Left renal pelvis (tissue), 4 donors: ENCODE data around the gene PSPC1. TPM values are rescaled to one million over a fixed set of nuclear protein-coding genes. Genes with fewer than 3 reads are reported as not detected.

Source experiments
- DNase-seq, 4 donors: peaks; one replicate each; pipeline ENCODE4 v3.0.0-alpha.2; 2013; ENCODE audit warnings: low read depth in 4 of 4, low spot score in 3 of 4
- polyA plus RNA-seq, 4 donors: library from polyadenylated mRNA; unstranded; fragments of 120-200 nt; gene quantifications; one replicate each; pipeline ENCODE4 v1.2.1, GENCODE V29; 2013; ENCODE audit not compliant: insufficient read length in 4 of 4

PSPC1 gene
- polyA plus RNA-seq, 4 donors, result 62.0 to 87.3 (median 79.3) TPM

- DNase-seq, result no peak
These were observed 106.6 kb downstream of the PSPC1 start for GRCh38 chr13:19676168-19676567.

- DNase-seq, result no peak
These were observed 107.8 kb downstream of the PSPC1 start for GRCh38 chr13:19674898-19675297.

- DNase-seq, result no peak
These were observed 109.0 kb downstream of the PSPC1 start for GRCh38 chr13:19673473-19674430.

- DNase-seq, result no peak
These were observed 109.8 kb downstream of the PSPC1 start for GRCh38 chr13:19672990-19673389.

- DNase-seq, result no peak
These were observed 112.6 kb downstream of the PSPC1 start for GRCh38 chr13:19670147-19670546.

- DNase-seq, result no peak
These were observed 114.0 kb downstream of the PSPC1 start for GRCh38 chr13:19668778-19669177.

- DNase-seq, result no peak
These were observed 117.3 kb downstream of the PSPC1 start for GRCh38 chr13:19665427-19665859.

- DNase-seq, result no peak
These were observed 118.1 kb downstream of the PSPC1 start for GRCh38 chr13:19664481-19665230.

GRCh38 chr13:19663416-19663979, 119.2 kb downstream of the PSPC1 start:
- DNase-seq, result no peak

- no peak for DNase-seq
These were observed 121.2 kb downstream of the PSPC1 start for GRCh38 chr13:19661561-19661960.

- no peak for DNase-seq
These were observed 121.6 kb downstream of the PSPC1 start for GRCh38 chr13:19661126-19661525.

GRCh38 chr13:19658831-19659230, 123.9 kb downstream of the PSPC1 start:
- no peak for DNase-seq

- DNase-seq, result no peak
These were observed 124.7 kb downstream of the PSPC1 start for GRCh38 chr13:19657872-19658591.

Other genes starting within 250 kb of the PSPC1 start
- gene TPTE2, start 221.4 kb downstream of the PSPC1 start, polyA plus RNA-seq, result under 1 TPM; 0.18 to 0.62 (median 0.52) TPM
- gene MPHOSPH8, start 149.3 kb downstream of the PSPC1 start, polyA plus RNA-seq, result 10 to 100 TPM; 51.3 to 73.8 (median 63.8) TPM
- gene ZMYM5, start 80.7 kb upstream of the PSPC1 start, polyA plus RNA-seq, result 10 to 100 TPM; 18.6 to 28.0 (median 24.9) TPM
- 100 to 1,000 TPM in 3 of 4 donors, 10 to 100 TPM in 1; 94.6 to 121 (median 115) TPM for gene ZMYM2, start 175.8 kb upstream of the PSPC1 start, polyA plus RNA-seq